GM12878 (cell line): ENCODE results near the gene NME7. TPM values are rescaled to one million over a fixed set of nuclear protein-coding genes. Genes with fewer than 3 reads are reported as not detected.

Experiments used
- ATAC-seq: fragments of 200-7000 bp; cut with Tn5 transposase; 3 replicates; pipeline ENCODE4 v1.9.1; 2020; ENCODE audit warnings: mild to moderate bottlenecking, moderate library complexity
- BruUV-seq: library from RNA; stranded (reverse); fragments of 400-500 nt; replicated peaks from 2 replicates; lab custom pipeline; 2021; lab: Mats Ljungman, UMichigan
- CTCF ChIA-PET: fragments of 300-600 bp; sonication (Branson Sonifier 250); formaldehyde crosslinking; extraction: SDS; loops from one replicate; lab custom pipeline; 2021; ENCODE audit warnings: inconsistent platforms; lab: Yijun Ruan, JAX
- POLR2A ChIA-PET: fragments of 350-600 bp; formaldehyde crosslinking; extraction: SDS; loops from one replicate; lab custom pipeline; 2021; ENCODE audit warnings: inconsistent platforms; lab: Charles Lee
- RAD21 ChIA-PET: fragments of 300-600 bp; sonication (Branson Sonifier 250); formaldehyde crosslinking; loops from one replicate; lab custom pipeline; 2023; ENCODE audit warnings: antibody characterized with exemption; ENCODE audit not compliant: unreplicated experiment; lab: Charles Lee
- SMC1A ChIA-PET: fragments of 300-600 bp; sonication (Branson Sonifier 250); formaldehyde crosslinking; loops from one replicate; lab custom pipeline; 2023; ENCODE audit not compliant: unreplicated experiment, uncharacterized antibody; lab: Charles Lee
- DNase-seq: peaks from one replicate; pipeline ENCODE4 v3.0.0-alpha.2; 2011; ENCODE audit warnings: low read depth, low spot score
- FAIRE-seq: peaks from 3 replicates; lab custom pipeline; 2011; peaks lifted over from hg19 to GRCh38; lab: Jason Lieb, UNC
- H2AFZ ChIP-seq: 2 replicates; pipeline ENCODE4 v1.6.0; 2011; ENCODE audit warnings: low read depth, low read length, control low read depth; ENCODE audit not compliant: control insufficient read depth
- H3K27ac ChIP-seq: 2 replicates; pipeline ENCODE4 v1.5.1; 2011; ENCODE audit warnings: control low read depth; ENCODE audit not compliant: control insufficient read depth, insufficient read depth
- H3K27me3 ChIP-seq, 2 experiments: replicated peaks in 1 of 2; 2 replicates each; pipeline versions ENCODE4 v1.6.0 to v1.6.1; 2011; ENCODE audit warnings: low read length in 1 of 2; ENCODE audit not compliant: control insufficient read depth in 2 of 2, insufficient read depth in 2 of 2
- H3K36me3 ChIP-seq, 2 experiments: 2 replicates each; pipeline ENCODE4 v1.5.1; 2011; ENCODE audit warnings: low read length in 1 of 2; ENCODE audit not compliant: control insufficient read depth in 2 of 2, insufficient read depth in 2 of 2
- H3K4me1 ChIP-seq: 2 replicates; pipeline ENCODE4 v1.6.1; 2011; ENCODE audit warnings: mild to moderate bottlenecking, low read length, moderate library complexity, mixed read lengths; ENCODE audit not compliant: control insufficient read depth, insufficient read depth
- H3K4me2 ChIP-seq: 2 replicates; pipeline ENCODE4 v1.6.0; 2011; ENCODE audit warnings: control low read depth; ENCODE audit not compliant: control insufficient read depth, insufficient read depth
- H3K4me3 ChIP-seq: fragments of 200-600 bp; sonication (generic); 2 replicates; pipeline ENCODE4 v1.5.1; 2016
- H3K79me2 ChIP-seq: 2 replicates; pipeline ENCODE4 v1.6.0; 2011; ENCODE audit warnings: low read length; ENCODE audit not compliant: control insufficient read depth, insufficient read depth
- H3K9ac ChIP-seq: 2 replicates; pipeline ENCODE4 v1.8.0; 2011; ENCODE audit warnings: low read length, control low read depth, mixed read lengths; ENCODE audit not compliant: control insufficient read depth, insufficient read depth
- H3K9me3 ChIP-seq: replicated peaks from 3 replicates; pipeline ENCODE4 v1.5.1; 2011; ENCODE audit warnings: mild to moderate bottlenecking, low read length; ENCODE audit not compliant: control insufficient read depth, insufficient read depth
- H4K20me1 ChIP-seq: 2 replicates; pipeline ENCODE4 v1.6.0; 2011; ENCODE audit not compliant: control insufficient read depth, insufficient read depth
- BMI1 ChIP-seq: fragments of 450-650 bp; IDR thresholded peaks from 2 replicates; pipeline ENCODE4 v1.6.1; 2016; ENCODE audit warnings: mild to moderate bottlenecking, moderate library complexity, borderline replicate concordance
- BRCA1 ChIP-seq: IDR thresholded peaks from 2 replicates; pipeline ENCODE4 v1.6.1; 2011; ENCODE audit warnings: low read depth, low read length, improper control_type of control experiment
- CBX3 ChIP-seq: fragments of 200-600 bp; sonication (generic); IDR thresholded peaks from 2 replicates; pipeline ENCODE4 v1.6.1; 2016; ENCODE audit warnings: low read depth, borderline replicate concordance
- MEF2A ChIP-seq: IDR thresholded peaks from 2 replicates; pipeline ENCODE4 v1.6.1; 2011; ENCODE audit warnings: low read depth, mild to moderate bottlenecking, low read length, moderate library complexity; ENCODE audit not compliant: insufficient read depth
- PAX5 ChIP-seq: IDR thresholded peaks from 2 replicates; pipeline ENCODE4 v1.6.1; 2011; ENCODE audit warnings: low read depth, low read length, borderline replicate concordance
- RELA ChIP-seq: fragments of 450-650 bp; IDR thresholded peaks from 2 replicates; pipeline ENCODE4 v1.8.0; 2014; ENCODE audit warnings: borderline replicate concordance; ENCODE audit not compliant: partially characterized antibody
- STAT3 ChIP-seq: IDR thresholded peaks from 2 replicates; pipeline ENCODE4 v1.6.1; 2011; ENCODE audit warnings: low read depth, low read length, improper control_type of control experiment
- WRNIP1 ChIP-seq: IDR thresholded peaks from 2 replicates; pipeline ENCODE4 v1.6.1; 2011; ENCODE audit warnings: low read depth, low read length, improper control_type of control experiment, borderline replicate concordance
- WGBS: methylation state at CpG from one replicate; pipeline ENCODE4 v1.1.6; 2016; ENCODE audit warnings: low lambda C conversion rate; ENCODE audit not compliant: insufficient replicate concordance, insufficient coverage; ENCODE audit errors: missing lambda C conversion rate; 5-methylcytosine and 5-hydroxymethylcytosine counted together
- in situ Hi-C: fragments of 300-500 bp; cut with MboI; formaldehyde crosslinking; loops from 9 replicates; pipeline ENCODE4 v1.14.3; 2018; ENCODE audit warnings: mixed read lengths
- intact Hi-C: fragments of 100-400 bp; cut with micrococcal nuclease; formaldehyde crosslinking; loops from one replicate; pipeline ENCODE4 v1.14.2; 2022; ENCODE audit not compliant: unreplicated experiment
- polyA plus RNA-seq, 11 experiments: library from polyadenylated mRNA; depleted of rRNA in 4 of 11; unstranded in 6 of 11; stranded (reverse) in 5 of 11; fragments of >200 nt; fragmentation: Nextera tagmentation in 4 of 11; fragmentation: Illumina TruSeq in 1 of 11; extraction: Ambion mirVana in 4 of 11; extraction: Trizol in 1 of 11; gene quantifications; 1 replicate in 1 of 11; 2 replicates in 10 of 11; pipeline versions ENCODE4 v1.2.1 to v1.2.3, GENCODE V29; 2011 to 2016; ENCODE audit warnings: inconsistent platforms in 2 of 11, missing spikeins in 2 of 11, low read depth in 1 of 11
- total RNA-seq, 4 experiments: library from RNA; depleted of rRNA in 3 of 4; stranded (reverse); fragments of >200 nt in 3 of 4; fragmentation: Illumina TruSeq in 1 of 4; extraction: Trizol in 1 of 4; gene quantifications; 2 replicates each; pipeline versions ENCODE4 v1.2.1 to v1.2.3, GENCODE V29; 2013 to 2021
- TF ChIP-seq, protein P1 (sequence below): fragments of 450-650 bp; formaldehyde crosslinking; IDR thresholded peaks from 2 replicates; pipeline ENCODE4 v1.4.0; 2020; ENCODE audit warnings: mild to moderate bottlenecking, moderate library complexity
- TF ChIP-seq, protein P2 (sequence below): fragments of 450-650 bp; IDR thresholded peaks from 2 replicates; pipeline ENCODE4 v1.6.1; 2016; ENCODE audit warnings: mild to moderate bottlenecking

Gene NME7
- total and polyA plus RNA-seq, 10 of the 15 experiments (the other 5 are each of a cell fraction or from before 2014, with no cell fraction given), result 1.5 to 15.6 (median 7.2) TPM

DNA sequence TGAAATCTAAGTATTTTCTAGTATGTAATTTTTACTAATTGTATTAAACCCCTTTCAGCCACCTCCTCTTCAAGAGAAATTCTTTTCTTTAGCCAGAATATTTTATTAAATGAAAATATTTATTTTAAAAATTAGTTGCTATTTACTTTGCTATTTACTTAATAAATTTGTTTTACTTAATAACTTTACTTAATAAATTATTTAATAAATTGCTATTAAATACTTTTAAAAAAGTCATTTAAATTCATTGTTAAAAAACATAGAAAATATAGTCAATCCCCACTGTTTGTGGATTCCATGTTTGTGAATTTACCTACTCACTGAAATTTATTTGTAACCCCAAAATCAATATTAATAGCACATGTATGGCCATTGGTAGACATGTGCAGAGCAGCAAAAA lies 155.5 kb downstream of the NME7 start:
- ATAC-seq (no peak), FAIRE-seq (no peak)

DNA sequence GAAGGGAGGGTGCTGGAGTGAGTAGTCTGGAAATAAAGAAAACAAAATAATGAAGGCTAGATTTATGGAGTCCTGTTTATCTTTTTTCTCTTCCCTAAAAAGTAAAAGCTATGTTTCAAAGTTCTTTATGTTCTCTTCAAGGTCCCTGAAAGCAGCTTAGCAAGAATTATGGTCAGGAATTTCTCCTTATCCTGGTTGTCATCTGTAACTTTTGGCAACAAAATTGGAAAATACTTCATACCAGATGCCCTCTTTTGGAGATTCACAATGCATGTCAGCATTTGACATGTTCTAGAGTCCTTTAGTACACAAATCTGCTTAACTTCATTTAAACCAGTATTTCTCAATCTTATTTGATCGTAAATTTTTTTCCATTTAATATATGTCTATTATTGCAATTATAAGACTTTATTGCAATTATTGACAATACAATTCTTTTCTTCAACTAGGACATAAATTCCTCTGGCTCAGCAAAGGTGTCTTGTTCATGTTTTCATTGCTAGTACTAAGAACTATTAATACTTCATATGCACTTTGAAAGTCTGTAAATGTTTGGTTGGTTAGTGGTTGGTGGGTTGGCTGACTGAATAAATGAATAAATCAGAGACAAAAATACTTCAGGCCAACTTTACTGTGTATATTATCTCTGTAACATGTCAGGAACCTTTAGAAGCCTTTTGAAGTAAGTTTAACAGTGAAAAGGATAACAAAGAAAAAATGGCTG lies 159.6 kb downstream of the NME7 start:
- POLR2A ChIA-PET, result no interaction called here
- no peaks in the 10 kb centered on the region for H3K36me3 ChIP-seq
- RAD21 ChIA-PET, result no interaction called here
- H3K4me3 ChIP-seq, result no peak overlapping the region
- ATAC-seq, result no peak
- SMC1A ChIA-PET, result interaction anchor here (0.7 to 1.4 kb wide), 2 partner anchors 18 to 605 kb away, joined by 3 read pairs; no protein-coding TSS in a partner anchor
- CTCF ChIA-PET, result interaction anchor here (0.9 kb wide), 1 partner anchor 140 kb away, joined by 3 read pairs; no protein-coding TSS in a partner anchor
- 96% methylated on average over 1 of the region's 1 CpG for WGBS
- in situ Hi-C loops, result no loop called here
- no peak overlapping the region for H3K9ac ChIP-seq
- no peaks in the 10 kb centered on the region for H4K20me1 ChIP-seq
- no peaks in the 10 kb centered on the region for H3K79me2 ChIP-seq
- no peak overlapping the region for H3K27ac ChIP-seq
- FAIRE-seq, result no peak
- intact Hi-C loops, result no loop called here
- no TSS peak for BruUV-seq
- H3K4me1 ChIP-seq, result no peaks in the 10 kb centered on the region
- no peak for DNase-seq
- no peak overlapping the region for H3K4me2 ChIP-seq
- no peaks in the 10 kb centered on the region for H3K9me3 ChIP-seq
- no peak overlapping the region for H2AFZ ChIP-seq
- H3K27me3 ChIP-seq, result no peaks in the 10 kb centered on the region; a peak in 1 of 4 replicates
- TF ChIP-seq BMI1 (no peak), WRNIP1 (no peak), PAX5 (no peak), BRCA1 (no peak), MEF2A (no peak), RELA (no peak), STAT3 (no peak)
- TF ChIP-seq, protein P1, sequence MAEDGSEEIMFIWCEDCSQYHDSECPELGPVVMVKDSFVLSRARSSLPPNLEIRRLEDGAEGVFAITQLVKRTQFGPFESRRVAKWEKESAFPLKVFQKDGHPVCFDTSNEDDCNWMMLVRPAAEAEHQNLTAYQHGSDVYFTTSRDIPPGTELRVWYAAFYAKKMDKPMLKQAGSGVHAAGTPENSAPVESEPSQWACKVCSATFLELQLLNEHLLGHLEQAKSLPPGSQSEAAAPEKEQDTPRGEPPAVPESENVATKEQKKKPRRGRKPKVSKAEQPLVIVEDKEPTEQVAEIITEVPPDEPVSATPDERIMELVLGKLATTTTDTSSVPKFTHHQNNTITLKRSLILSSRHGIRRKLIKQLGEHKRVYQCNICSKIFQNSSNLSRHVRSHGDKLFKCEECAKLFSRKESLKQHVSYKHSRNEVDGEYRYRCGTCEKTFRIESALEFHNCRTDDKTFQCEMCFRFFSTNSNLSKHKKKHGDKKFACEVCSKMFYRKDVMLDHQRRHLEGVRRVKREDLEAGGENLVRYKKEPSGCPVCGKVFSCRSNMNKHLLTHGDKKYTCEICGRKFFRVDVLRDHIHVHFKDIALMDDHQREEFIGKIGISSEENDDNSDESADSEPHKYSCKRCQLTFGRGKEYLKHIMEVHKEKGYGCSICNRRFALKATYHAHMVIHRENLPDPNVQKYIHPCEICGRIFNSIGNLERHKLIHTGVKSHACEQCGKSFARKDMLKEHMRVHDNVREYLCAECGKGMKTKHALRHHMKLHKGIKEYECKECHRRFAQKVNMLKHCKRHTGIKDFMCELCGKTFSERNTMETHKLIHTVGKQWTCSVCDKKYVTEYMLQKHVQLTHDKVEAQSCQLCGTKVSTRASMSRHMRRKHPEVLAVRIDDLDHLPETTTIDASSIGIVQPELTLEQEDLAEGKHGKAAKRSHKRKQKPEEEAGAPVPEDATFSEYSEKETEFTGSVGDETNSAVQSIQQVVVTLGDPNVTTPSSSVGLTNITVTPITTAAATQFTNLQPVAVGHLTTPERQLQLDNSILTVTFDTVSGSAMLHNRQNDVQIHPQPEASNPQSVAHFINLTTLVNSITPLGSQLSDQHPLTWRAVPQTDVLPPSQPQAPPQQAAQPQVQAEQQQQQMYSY (CRISPR knock-in tag), result no peak

More for the DNA sequence above, 155.5 kb downstream of the NME7 start:
- TF ChIP-seq, protein P2, sequence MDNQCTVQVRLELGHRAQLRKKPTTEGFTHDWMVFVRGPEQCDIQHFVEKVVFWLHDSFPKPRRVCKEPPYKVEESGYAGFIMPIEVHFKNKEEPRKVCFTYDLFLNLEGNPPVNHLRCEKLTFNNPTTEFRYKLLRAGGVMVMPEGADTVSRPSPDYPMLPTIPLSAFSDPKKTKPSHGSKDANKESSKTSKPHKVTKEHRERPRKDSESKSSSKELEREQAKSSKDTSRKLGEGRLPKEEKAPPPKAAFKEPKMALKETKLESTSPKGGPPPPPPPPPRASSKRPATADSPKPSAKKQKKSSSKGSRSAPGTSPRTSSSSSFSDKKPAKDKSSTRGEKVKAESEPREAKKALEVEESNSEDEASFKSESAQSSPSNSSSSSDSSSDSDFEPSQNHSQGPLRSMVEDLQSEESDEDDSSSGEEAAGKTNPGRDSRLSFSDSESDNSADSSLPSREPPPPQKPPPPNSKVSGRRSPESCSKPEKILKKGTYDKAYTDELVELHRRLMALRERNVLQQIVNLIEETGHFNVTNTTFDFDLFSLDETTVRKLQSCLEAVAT, result no peak
- TF ChIP-seq CBX3, result no peak
- Histone ChIP-seq H3K27ac (no peak overlapping the region), H3K4me2 (no peak overlapping the region), H3K27me3 (no peaks in the 10 kb centered on the region), H3K36me3 (no peaks in the 10 kb centered on the region), H3K4me1 (no peaks in the 10 kb centered on the region), H3K9ac (no peak overlapping the region), H3K9me3 (no peaks in the 10 kb centered on the region; the same call in 2 of the 3 replicates), H3K4me3 (no peak overlapping the region), H2AFZ (no peak overlapping the region), H3K79me2 (no peaks in the 10 kb centered on the region), H4K20me1 (no peaks in the 10 kb centered on the region)
- ChIA-PET SMC1A (interaction anchor here (1.3 kb wide), 1 partner anchor 13 kb away, joined by 3 read pairs; no protein-coding TSS in a partner anchor), POLR2A (no interaction called here), CTCF (no interaction called here), RAD21 (no interaction called here)
- no TSS peak for BruUV-seq
- DNase-seq, result no peak
- in situ Hi-C loops (no loop called here), intact Hi-C loops (no loop called here)
